ENCODE results near the gene CXXC5. TPM values are rescaled to one million over a fixed set of nuclear protein-coding genes. Genes with fewer than 3 reads are reported as not detected.

Gene CXXC5
- total and polyA plus RNA-seq, 9 of the 15 experiments (the other 6 are each of a cell fraction or from before 2014, with no cell fraction given), result 1.9 to 123 (median 45.8) TPM

GRCh38 chr5:139638090-139638735 is 9.9 kb upstream of the CXXC5 start (continued):
- TF ChIP-seq CUX1 (CRISPR knock-in tag; IDR thresholded peaks at IDR 0.05), result no peak
- no peak for TF ChIP-seq TCF7L2 (IDR thresholded peaks at IDR 0.05; ENCODE audit: low read depth, low read length)
- TF ChIP-seq RAD21 (CRISPR knock-in tag; conservative IDR thresholded peaks at IDR 0.05 in 1 of 2, IDR thresholded peaks at IDR 0.05 in 1 of 2), result no peak
- TF ChIP-seq POLR3A (IDR thresholded peaks at IDR 0.05; ENCODE audit: borderline replicate concordance, extremely low read depth, insufficient read depth, insufficient read length), result no peak
- no peak for TF ChIP-seq SFPQ (IDR thresholded peaks at IDR 0.05; ENCODE audit: low read depth, low read length)
- TF ChIP-seq ZNF77 (CRISPR knock-in tag; IDR thresholded peaks at IDR 0.05), result no peak
- peak; percentile 74; the same call in 1 of the 2 replicates for TF ChIP-seq ZNF165 (CRISPR knock-in tag; IDR thresholded peaks at IDR 0.05; ENCODE audit: borderline replicate concordance)
- TF ChIP-seq ZNF644 (tag; IDR thresholded peaks at IDR 0.05; ENCODE audit: low read depth), result 0 out of 2 replicates have a peak, but pooled peaks have one; percentile 17
- TF ChIP-seq ZBTB8A (IDR thresholded peaks at IDR 0.05; ENCODE audit: partially characterized antibody), result no peak
- no peak for TF ChIP-seq ZNF408 (CRISPR knock-in tag; IDR thresholded peaks at IDR 0.05; ENCODE audit: low read depth)
- no peak for TF ChIP-seq ZFP36 (IDR thresholded peaks at IDR 0.05; ENCODE audit: low read depth, low read length, partially characterized antibody)

All from K562 (cell line).